OCI-M2 (cell line): ENCODE measurements around the gene DBP.
"Not testable (repeated sequence)": the region's sequence is repeated elsewhere in the genome, so short reads cannot be mapped to it uniquely, and the experiment has no call there.

ENCODE experiments used
- DNase-seq: peaks from one replicate; lab custom pipeline; 2025; ENCODE audit not compliant: unreplicated experiment; lab: John Stamatoyannopoulos, UW

DBP gene

DNA sequence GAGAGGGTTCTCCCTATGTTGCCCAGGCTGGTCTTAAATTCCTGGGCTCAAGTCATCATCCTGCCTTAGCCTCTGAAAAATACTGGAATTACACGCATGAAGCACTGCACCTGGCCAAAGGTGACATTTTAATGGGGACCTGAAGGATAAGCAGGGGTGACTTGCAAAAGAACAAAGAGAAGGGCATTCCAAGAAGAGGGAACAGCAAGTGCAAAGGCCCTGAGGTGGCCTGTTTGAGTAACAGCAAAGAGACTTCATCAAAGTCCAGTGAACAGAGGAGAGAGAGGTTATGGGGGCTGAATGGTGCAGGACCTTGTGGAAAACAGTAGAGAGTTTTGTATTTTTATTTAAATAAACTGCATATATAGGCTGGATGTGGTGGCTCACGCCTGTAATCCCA lies 4.7 kb upstream of the DBP start:
- no peak for DNase-seq

DNA sequence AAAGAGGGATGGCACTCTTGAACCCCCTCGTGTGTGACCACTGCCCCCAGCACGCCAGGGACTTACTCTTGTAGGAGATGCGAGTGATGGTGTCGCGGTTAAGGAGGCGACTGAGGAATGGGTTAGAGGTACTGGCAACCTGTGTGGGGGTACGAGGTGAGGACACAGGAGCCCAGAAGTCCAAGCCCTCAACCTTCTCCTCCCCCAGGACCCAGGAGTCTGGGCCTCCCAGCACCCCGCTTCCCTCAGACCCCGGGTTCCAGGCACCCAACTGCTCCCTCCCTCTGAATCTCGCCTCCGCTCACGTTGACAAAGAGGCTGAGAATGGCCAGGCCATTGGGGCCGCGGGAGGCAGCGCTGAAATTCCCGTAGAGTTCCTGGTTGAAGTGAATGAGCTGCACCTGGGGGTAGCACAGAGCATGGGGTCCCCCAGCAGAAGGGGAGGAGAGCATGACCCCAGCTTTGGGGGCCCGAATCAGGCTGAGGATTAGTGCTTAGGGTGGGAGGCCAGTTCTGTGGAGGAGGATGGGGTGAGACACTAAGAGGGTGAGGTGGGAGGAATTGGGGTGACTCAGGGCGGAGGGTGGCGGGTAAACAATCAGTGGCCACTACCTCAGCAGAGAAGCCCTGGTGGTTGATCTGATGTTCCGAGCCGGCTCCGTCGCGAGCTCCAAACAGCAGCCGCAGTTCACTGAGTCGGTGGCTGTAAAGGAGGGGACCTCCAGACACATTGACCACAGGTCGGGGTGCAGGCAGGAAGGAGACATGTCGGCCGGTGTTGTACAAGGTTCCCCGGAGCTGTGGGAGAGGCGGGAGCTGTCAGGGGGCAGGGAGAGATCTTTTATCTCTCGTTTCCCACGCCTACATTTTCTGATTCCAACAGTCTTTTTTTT lies 2.5 kb upstream of the DBP start:
- DNase-seq, result no peak

DNA sequence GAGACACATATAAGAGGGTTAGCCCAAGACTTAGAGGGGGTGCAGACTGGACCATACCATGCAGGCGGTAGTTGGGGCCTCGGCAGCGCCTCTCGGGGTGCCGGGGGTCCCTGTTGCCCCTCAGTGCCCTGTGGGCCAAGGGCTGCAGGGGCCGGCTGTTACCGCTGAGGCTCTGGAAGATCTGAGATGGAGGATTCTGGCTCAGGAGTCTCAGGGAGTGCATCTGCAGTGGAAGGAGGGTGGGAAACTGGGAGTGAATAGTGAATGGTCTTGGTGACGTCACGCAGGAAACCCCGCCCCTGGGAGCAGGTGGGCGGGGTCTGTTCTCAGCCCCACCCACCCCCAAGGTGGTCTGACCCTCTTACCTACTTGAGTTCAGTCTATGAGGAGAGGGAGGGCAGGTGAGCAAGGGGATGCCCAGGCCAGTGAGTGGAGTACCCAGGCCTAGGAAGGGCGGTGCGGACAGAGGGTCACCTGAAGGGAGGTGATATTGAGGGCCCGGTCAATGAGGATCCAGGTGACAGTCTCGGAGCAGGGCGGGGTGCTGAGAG lies 1.7 kb upstream of the DBP start:
- no peak for DNase-seq

DNA sequence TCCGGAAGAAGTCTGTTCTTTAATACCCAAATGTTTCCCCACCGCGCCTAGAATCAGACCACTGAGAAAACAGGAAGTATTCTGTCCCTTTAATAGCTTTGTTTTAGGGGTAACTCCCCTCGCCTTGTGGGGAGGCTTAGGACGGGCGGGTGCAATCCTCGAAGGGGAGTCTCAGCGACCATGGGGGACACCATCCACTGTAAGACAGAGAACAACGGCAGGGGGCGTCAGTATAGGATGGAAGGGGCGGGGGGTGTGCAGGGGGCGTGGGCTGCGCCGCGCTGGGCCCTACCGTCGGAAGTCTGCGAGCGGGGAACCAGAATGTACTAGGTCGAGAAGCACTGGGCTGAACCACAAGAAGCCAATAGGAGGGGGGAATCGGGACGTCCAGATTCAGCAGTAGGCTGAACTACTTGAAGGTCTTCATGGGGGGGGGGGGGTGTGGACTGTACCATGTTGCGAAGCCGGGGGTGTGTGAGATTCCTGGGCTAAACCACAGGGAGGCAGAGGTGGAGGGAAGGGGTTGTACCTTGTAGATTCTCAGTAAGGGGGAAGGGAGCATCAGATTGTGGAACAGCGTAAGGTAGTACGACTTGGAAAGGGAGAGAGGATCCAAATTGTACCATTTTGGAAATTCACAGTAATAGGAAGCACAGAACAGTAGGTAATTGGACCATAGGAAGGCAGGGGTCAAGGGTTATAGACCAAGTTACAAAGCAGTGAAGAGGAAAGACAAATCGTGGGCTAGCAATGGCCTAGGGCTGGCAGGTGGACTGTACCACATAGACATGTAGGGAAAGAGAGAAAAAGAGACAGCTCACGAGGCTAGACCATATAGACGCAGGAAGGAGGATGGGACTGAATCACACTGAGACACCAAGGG lies 1.0 kb upstream of the DBP start:
- DNase-seq, result peak; percentile 68

DNA sequence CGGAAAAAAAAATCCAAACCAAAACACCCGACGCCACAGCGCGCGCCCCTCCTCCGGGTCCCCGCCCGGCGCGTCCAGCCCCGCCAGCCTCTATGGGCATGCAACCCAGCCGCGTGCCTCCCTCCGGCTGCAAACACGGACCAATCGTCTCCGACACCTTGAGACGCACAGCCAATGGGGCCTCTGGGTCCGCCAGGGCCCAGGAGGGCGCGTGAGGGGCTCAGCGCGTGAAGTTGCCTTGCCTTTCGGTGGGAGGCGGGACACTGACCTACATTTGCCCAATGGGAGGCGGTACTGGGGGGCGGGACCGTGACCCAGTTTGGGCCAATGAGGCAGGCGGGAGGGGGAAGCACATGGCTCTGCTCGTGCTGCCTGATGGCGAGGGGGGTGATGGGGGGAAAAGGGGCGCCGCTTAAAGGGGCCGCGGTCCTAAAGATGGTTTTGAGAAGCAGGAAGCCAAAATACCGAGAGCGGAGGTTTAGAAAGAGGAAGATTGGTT lies 319 bp upstream of the DBP start:
- peak; percentile 93 for DNase-seq

DNA sequence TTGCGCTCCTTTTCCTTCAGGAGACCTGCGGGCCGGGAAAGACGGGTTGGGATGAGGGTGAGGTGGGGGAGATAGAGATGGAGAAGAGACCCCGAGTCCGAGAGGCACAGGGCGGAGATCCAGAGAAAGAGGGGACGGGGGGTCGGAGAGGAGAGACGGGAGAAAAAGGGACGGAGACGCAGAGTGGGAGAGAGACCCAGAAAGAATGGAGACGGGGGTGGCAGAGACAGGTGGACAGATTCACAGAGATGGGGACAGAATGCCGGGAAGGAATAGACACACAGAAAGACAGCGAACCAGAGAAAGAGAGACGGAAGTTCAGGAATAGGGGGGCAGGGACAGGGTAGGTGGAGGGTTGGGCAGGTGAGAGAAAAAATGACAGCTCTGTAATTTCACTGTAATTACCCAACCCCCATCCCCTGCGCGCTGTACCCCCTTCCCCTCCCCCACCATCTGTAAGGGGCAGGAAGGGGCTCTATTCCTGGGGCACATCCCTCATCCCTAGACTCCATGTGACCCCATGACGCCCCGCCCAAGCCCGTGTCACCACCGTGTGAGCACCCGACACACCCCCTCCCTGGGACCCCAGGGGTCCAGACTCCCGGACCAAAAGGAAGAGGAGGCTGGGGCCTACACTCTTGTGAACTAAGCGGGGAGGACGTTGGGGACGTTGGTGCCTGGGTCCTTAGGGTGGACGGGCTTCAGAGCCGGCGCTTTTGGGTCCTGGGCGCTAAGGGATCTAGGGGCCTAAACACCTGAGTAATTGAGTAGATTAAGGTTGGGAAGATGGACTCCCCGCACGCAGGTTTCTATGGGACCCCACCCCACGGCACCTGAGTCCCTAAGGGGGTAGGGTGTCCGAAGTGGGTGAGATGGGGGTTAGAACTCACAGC lies 967 bp downstream of the DBP start:
- no peak for DNase-seq

DNA sequence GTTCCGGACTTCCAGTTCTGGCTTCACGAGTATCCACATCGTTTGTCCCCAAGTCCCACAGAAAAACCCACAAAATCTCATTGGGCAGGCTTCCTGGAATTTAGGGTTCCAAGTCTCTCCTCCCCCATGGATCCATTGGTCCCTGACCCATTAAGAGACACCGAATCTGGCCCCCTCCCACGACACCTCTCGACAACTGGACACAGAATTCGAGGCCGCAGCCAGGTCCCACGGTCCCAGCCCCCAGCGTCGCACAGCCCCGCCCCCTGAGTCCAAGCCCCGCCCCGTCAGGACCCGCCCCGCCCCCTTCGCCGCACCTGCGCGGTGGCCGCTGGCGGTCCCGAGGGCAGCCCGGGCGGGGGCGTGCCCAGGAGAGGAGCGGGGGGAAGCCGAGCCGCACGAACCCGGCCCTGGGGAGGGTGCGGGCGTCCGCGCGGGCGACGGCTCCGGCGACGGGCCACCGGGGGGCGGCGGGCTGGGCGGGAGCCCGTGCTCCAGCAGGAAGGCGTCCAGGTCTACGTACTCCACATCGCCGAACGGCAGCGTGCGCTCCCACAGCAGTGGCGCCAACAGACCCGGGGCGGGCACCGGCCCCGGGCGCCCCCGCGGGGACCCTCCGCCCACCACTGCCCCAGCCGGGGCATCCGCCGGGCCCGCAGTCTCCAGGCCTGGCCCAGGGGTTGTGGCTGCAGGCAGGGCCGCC lies 1.8 kb downstream of the DBP start:
- peak; percentile 59 for DNase-seq

DNA sequence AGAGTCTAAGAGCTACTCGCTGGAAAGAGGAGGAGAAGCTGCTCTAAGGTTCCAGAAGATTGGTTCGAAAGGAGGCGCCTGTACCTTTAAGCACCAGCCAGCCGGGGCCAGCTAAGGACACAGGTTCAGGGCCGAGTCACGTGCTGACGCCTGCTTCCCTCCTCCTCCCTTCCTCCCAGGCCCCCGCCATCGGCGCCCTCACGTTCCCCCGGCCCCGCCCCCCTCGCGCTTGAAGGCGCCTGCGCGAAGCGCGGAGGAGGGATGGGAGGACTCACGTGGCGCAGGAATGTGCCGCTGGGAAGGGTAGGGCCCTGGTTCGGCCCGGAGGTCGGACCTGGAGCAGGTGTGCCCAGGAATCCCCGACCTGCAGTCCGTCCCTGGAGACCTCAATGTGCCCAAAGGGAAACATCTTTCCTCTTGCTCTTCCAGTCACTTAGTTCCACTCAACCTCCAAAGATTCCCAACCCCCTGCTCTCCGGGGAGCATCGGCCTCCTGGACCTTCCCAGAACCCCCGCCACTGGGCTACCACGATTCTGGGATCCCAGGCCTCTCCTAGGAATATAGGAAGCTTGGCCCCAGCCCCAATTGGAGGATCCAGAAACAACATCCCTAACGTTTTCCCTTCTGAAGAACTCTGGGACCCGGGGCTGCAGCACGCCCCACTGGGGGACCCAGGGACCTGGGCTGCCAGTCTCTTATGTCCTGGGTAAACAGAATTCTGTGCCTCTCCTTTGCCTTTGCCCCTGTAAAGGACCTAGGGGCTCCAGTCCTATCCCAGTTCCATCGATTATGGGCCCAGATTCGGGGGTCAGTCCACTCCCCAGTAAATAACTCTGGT lies 2.5 kb downstream of the DBP start:
- peak; percentile 86 for DNase-seq

DNA sequence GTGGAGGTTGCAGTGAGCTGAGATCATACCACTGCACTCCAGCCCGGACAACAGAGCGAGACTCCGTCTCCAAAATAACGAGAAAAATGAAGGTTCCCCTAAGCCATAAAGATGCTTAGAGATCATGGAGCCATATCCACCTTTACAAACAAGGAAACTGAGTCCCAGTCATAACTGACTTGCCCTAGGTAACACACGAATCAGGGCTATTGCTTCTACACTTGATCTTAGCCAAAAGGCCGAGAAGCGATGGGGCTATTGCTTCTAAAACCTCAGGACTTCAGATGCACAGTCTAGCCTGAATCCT lies 3.2 kb downstream of the DBP start:
- DNase-seq, result no peak

DNA sequence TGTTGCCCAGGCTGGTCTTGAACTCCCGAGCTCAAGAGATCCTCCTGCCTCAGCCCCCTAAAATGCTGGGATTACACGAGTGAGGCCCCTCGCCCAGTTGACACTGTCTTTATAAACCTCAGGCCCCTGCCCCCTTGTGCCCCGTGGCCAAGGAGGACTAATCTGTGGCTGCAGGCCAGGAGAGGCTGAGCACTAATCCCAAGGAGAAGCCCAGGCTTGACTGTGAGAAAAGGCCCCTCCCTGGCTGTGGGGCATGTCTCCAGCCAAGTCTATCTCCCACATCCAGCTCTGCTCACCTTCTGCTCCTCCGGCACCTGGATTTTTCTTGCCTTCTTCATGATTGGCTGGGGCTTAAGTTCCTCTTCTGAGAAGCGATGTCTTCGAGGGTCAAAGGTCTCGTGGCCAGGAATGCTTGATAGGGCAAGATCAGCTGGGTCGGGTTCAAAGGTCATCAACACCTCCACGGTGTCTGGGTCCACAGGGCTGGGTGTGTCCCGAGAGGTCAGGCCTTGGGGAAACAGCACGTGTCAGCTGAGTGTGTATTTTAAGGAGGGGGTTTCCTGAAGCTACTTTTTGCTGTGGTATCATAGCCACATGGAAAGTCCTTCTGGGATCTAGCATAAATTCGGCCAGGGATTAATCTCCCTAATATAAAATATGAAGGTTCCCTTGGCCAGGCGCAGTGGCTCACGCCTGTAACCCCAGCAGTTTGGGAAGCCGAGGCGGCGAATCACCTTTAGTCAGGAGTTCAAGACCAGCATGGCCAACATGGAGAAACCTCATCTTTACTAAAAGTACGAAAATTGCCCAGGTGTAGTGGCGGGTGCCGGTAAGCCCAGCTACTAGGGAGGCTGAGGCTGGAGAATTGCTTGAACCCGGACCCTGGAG lies 3.8 kb downstream of the DBP start:
- no peak for DNase-seq

DNA sequence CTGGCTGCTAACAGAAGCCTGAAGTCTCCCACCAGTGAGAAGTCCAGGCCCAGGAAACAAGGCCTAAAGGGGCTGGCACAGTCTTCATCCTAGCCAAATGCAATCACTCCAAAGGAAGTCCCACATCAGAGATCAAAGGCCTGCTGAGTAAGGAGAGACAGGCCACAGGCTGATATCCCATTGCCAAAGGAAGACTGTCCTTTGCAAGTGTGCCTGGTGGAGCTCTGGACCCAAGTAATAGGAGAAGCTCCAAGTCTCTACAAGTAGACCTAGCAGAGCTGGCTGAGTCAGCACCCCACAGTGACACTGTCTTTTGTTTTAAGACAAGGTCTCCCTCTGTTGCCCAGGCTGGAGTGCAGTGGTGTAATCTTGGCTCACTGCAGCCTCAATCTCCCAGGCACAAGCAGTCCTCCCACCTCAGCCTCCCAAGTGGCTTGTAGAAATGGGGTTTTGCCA lies 4.5 kb downstream of the DBP start:
- no peak for DNase-seq

DNA sequence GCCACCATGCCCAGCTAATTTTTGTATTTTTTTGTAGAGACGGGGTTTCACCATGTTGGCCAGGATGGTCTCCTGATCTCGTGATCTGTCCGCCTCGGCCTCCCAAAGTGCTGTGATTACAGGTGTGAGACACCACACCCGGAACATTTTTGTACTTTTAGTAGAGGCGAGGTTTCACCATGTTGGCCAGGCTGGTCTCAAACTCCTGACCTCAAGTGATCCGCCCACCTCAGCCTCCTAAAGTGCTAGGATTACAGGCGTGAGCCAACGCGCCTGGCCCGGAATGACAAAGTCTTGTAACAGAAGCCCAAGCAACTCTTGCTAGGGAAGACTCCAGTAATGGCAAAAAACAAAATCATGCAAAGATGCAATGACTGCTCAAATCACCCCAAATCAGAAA lies 4.9 kb downstream of the DBP start:
- not testable (repeated sequence) for DNase-seq

DNA sequence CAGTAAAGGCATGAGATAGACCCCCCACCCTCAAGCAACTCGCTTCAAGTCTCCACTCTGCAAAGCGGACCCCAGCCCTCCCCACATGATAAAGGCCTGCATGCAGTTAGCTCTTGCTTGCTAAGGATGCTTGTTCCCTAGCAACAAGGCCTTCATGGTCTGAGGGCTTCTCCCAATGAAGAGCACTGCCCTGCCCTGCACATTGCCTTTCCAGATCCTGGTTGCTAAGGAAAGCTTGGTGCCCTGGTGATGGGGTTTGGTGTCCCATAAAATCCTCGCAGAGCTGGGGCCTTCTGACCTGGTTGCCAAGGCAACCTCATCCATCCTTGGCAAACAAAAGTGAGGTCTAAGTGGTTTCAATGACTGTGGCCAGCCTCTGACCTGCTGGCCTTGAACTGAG lies 6.0 kb downstream of the DBP start:
- DNase-seq, result no peak

DNA sequence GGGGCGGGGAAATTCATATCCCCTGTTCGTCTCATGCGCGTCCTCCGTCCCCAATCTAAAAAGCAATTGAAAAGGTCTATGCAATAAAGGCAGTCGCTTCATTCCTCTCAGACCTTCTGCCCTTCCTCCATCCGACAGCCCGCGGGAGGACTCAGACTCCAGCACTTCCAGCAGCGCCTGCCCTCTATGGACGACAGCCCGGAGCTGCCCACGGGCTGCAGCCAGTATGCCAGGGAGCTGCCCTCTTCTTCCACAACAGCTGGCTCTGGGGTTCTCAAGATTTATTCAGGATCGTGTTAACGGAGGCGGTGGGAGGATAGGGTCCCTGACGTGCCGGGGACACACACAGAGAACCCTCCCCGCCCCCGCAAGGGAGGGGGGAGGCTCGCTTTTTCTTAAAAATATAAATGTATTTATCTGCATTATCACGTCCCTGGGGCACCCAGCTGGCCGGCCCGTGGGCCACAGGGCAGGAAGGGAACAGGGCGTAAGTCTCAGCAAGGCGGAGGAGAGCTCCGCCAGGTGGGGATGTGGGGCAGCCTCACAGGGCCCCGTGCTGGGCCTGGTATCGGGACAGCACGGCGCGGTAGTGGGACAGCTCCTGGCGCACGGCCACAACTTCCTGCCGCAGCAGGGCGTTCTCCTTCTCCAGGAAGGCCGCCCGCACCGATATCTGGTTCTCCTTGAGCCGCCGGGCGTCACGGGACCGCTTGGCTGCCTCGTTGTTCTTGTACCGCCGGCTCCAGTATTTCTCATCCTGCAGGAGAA lies 6.7 kb downstream of the DBP start:
- DNase-seq, result no peak

DNA sequence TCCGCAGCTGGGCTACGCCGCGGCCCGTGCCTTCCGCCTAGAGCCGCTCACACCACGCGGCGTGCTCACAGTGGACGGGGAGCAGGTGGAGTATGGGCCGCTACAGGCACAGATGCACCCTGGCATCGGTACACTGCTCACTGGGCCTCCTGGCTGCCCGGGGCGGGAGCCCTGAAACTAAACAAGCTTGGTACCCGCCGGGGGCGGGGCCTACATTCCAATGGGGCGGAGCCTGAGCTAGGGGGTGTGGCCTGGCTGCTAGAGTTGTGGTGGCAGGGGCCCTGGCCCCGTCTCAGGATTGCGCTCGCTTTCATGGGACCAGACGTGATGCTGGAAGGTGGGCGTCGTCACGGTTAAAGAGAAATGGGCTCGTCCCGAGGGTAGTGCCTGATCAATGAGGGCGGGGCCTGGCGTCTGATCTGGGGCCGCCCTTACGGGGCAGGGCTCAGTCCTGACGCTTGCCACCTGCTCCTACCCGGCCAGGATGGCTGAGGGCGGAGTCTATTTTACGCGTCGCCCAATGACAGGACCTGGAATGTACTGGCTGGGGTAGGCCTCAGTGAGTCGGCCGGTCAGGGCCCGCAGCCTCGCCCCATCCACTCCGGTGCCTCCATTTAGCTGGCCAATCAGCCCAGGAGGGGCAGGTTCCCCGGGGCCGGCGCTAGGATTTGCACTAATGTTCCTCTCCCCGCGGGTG lies 7.4 kb downstream of the DBP start:
- no peak for DNase-seq

DNA sequence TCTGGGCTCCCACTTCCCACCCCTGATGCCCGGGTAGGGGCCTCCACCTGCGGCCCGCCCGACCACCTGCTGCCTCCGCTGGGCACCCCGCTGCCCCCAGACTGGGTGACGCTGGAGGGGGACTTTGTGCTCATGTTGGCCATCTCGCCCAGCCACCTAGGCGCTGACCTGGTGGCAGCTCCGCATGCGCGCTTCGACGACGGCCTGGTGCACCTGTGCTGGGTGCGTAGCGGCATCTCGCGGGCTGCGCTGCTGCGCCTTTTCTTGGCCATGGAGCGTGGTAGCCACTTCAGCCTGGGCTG lies 7.9 kb downstream of the DBP start:
- DNase-seq, result no peak
